Peyer's patch (tissue), 4 donors: Measurements from ENCODE around the gene IFT122. TPM values are rescaled to one million over a fixed set of nuclear protein-coding genes. Genes with fewer than 3 reads are reported as not detected.

Experiments used
- DNase-seq, 3 donors: peaks; one replicate each; pipeline ENCODE4 v3.0.0-alpha.2; 2017 to 2019
- H3K27ac ChIP-seq, 4 donors: fragments of 200-600 bp; sonication (generic); one replicate each; pipeline ENCODE4 v1.5.1; 2016 to 2019
- H3K27me3 ChIP-seq, 2 donors: fragments of 200-600 bp; sonication (generic); one replicate each; pipeline ENCODE4 v1.5.1; 2019
- H3K36me3 ChIP-seq, 3 donors: fragments of 200-600 bp; sonication (generic); one replicate each; pipeline ENCODE4 v1.5.1; 2016 to 2019
- H3K4me1 ChIP-seq, 4 donors: fragments of 200-600 bp; sonication (generic); one replicate each; pipeline ENCODE4 v1.5.1; 2016 to 2019
- H3K4me3 ChIP-seq, 4 donors: fragments of 200-600 bp; sonication (generic); 1 replicate in 3 of 4; 2 replicates in 1 of 4; pipeline ENCODE4 v1.5.1; 2016 to 2019; ENCODE audit warnings: mild to moderate bottlenecking in 1 of 4
- H3K9me3 ChIP-seq, 4 donors: fragments of 200-600 bp; sonication (generic); one replicate each; pipeline ENCODE4 v1.5.1; 2016 to 2019; ENCODE audit warnings: mild to moderate bottlenecking in 1 of 4
- POLR2A ChIP-seq, 2 donors: fragments of 450-650 bp; IDR thresholded peaks; one replicate each; pipeline ENCODE4 v1.5.1; 2017; ENCODE audit warnings: antibody characterized with exemption in 2 of 2, mild to moderate bottlenecking in 2 of 2, moderate library complexity in 2 of 2
- total RNA-seq, 4 donors: library from RNA; depleted of rRNA; stranded (reverse); fragments of >200 nt; gene quantifications; one replicate each; pipeline ENCODE4 v1.1.0, GENCODE V29; 2016
- TF ChIP-seq, protein P1 (sequence below), 6 experiments: fragments of 450-650 bp in 4 of 6; fragments of 200-600 bp in 2 of 6; sonication (generic) in 1 of 6; IDR thresholded peaks; one replicate each; pipeline ENCODE4 v1.5.1; 2017 to 2019; ENCODE audit warnings: antibody characterized with exemption in 6 of 6, mild to moderate bottlenecking in 3 of 6, moderate library complexity in 1 of 6

IFT122 gene
- total RNA-seq, 4 donors from 2014 or later: 10.9 to 85.0 (median 26.4) TPM

DNA sequence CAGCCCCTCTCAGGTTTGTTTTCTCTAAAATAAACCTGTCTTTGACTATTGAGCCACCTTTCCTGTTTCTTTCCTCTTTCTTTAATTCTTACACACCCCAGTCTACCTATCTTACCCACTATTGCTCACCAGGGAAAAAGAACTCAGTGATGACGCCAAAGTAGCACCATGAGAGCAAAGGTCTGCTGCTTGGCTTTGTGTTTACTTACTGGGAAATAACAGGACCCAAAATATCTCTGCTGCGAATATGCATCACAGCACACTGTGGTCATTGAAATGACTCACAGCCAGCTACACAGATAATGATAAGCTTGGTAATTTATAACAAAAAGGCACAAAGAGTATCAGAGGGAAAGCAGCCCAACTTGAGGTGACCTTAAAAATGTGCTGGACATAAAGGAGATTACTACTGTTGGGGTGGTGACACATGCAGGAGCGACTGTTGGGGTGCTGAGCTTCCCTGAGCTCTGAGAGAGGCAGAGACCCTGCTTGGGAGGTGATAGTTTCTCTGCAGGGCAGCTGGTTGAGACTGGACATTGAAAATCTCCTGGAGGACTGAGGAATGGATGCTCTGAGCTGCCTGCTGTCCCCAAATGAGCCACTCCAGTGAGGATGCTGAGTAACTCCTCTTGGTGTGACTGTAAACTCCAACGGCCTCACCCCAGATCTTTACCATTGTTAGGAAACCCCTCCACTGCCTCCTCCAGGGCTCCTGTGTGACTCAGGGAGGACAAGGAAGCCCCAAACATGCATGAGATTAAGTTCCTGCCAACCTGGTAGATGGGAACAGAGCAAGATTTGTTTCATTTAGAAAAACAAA, 26.1 kb upstream of the IFT122 start:
- TF ChIP-seq, protein P1, sequence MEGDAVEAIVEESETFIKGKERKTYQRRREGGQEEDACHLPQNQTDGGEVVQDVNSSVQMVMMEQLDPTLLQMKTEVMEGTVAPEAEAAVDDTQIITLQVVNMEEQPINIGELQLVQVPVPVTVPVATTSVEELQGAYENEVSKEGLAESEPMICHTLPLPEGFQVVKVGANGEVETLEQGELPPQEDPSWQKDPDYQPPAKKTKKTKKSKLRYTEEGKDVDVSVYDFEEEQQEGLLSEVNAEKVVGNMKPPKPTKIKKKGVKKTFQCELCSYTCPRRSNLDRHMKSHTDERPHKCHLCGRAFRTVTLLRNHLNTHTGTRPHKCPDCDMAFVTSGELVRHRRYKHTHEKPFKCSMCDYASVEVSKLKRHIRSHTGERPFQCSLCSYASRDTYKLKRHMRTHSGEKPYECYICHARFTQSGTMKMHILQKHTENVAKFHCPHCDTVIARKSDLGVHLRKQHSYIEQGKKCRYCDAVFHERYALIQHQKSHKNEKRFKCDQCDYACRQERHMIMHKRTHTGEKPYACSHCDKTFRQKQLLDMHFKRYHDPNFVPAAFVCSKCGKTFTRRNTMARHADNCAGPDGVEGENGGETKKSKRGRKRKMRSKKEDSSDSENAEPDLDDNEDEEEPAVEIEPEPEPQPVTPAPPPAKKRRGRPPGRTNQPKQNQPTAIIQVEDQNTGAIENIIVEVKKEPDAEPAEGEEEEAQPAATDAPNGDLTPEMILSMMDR (IDR thresholded peaks at IDR 0.05): no peak
- no peak for TF ChIP-seq POLR2A (IDR thresholded peaks at IDR 0.05)
- Histone ChIP-seq H3K27ac (peak overlapping the region in 2 of 4 donors; percentile 42 to 51), H3K36me3 (no peaks in the 10 kb centered on the region), H3K27me3 (no peaks in the 10 kb centered on the region), H3K4me3 (no peak overlapping the region), H3K4me1 (peaks cover 0 to 10% (median 0%) of the 10 kb centered on the region in 4 donors), H3K9me3 (no peaks in the 10 kb centered on the region)
- peak in 1 of 3 donors; percentile 65 for DNase-seq

DNA sequence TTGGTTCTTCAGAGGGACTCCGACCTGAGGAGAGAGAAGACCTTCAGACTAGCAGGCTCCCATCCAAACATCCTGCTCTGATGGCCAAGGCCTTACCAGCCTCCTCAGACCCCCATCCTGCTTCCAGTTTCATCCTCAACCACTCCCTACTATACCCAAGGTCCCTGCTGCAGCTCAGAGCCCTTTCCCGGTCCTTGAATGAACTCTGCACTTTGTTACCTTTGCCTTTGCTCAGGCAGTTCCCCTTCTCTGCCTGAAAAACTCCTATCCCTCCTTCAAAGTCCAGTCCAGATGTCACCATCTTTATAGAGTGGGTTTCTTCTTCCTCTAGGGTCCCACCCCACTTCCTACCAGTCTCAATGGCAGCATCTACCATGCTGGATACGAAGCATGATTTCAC, 24.6 kb upstream of the IFT122 start:
- peak in 1 of 3 donors; percentile 13 for DNase-seq

DNA sequence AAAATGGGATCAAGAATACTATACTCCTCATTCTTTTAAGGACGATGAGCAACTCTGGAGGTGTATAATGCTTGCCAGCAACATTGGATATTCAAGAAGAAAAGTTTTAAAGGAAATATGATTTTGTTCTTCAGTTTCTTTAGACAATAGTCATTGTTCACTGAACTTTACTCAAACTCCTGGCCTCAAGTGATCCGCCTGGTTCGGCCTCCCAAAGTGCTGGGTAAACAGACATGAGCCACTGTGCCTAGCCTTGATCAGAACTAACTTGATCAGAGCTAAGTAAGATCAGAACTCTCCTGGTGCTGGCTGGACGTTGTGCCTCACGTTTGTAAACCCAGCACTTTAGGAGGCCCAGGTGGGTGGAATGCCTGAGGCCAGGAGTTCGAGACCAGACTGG, 24.2 kb upstream of the IFT122 start:
- no peak overlapping the region for H3K27ac ChIP-seq
- H3K9me3 ChIP-seq: no peaks in the 10 kb centered on the region
- no peaks in the 10 kb centered on the region for H3K27me3 ChIP-seq
- H3K4me3 ChIP-seq: no peak overlapping the region
- no peaks in the 10 kb centered on the region for H3K36me3 ChIP-seq
- TF ChIP-seq, protein P1 (IDR thresholded peaks at IDR 0.05): no peak
- TF ChIP-seq POLR2A (IDR thresholded peaks at IDR 0.05): no peak
- peaks cover 0 to 10% (median 0%) of the 10 kb centered on the region in 4 donors for H3K4me1 ChIP-seq
- peak in 1 of 3 donors; percentile 21 for DNase-seq

More for the DNA sequence above, 24.6 kb upstream of the IFT122 start:
- Histone ChIP-seq H3K4me1 (peaks cover 0 to 10% (median 0%) of the 10 kb centered on the region in 4 donors), H3K27ac (no peak overlapping the region), H3K4me3 (no peak overlapping the region), H3K9me3 (no peaks in the 10 kb centered on the region), H3K27me3 (no peaks in the 10 kb centered on the region), H3K36me3 (no peaks in the 10 kb centered on the region)
- TF ChIP-seq, protein P1 (IDR thresholded peaks at IDR 0.05): no peak
- TF ChIP-seq POLR2A (IDR thresholded peaks at IDR 0.05): no peak

DNA sequence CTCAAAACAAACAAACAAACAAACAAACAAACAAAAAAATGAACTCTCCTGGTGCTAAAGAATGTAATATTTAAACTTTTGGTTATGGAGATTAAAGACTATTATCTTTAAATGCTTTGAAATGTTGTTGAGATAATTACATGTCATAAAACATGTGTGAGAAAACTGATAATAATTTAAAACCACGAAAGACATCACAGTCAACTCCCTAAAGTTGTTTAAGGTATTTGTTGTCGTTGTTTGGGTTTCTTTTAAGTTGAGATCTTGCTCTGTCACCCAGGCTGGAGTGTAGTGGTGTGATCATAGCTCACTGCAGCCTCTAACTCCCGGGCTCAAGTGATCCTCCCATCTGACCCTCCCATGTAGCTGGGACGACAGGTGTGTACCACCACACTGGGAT, 23.6 kb upstream of the IFT122 start:
- TF ChIP-seq, protein P1 (IDR thresholded peaks at IDR 0.05): no peak
- TF ChIP-seq POLR2A (IDR thresholded peaks at IDR 0.05): no peak
- Histone ChIP-seq H3K4me3 (no peak overlapping the region), H3K4me1 (peaks cover 0 to 10% (median 0%) of the 10 kb centered on the region in 4 donors), H3K27me3 (no peaks in the 10 kb centered on the region), H3K27ac (no peak overlapping the region), H3K36me3 (no peaks in the 10 kb centered on the region), H3K9me3 (no peaks in the 10 kb centered on the region)
- no peak for DNase-seq

DNA sequence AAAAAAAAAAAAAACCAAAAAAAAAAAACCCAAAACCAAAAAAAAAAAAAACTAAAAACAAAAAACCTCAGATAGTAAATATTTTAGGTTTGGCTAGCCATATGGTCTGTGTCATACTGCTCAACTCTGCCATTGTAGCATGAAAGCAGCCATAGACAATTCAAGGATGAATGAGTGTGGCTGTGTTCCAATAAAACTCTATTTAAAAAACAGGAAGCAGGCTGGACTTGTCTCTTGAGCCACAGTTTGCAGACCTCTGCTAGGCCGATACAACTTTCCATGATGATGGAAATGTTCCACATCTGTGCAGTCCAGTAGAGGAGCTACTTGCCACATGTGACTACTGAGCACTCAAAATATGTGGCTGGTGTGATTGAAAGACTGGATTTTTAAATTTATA, 22.7 kb upstream of the IFT122 start:
- Histone ChIP-seq H3K4me1 (peaks cover 0 to 10% (median 0%) of the 10 kb centered on the region in 4 donors), H3K4me3 (no peak overlapping the region), H3K9me3 (no peaks in the 10 kb centered on the region), H3K36me3 (no peaks in the 10 kb centered on the region), H3K27ac (peak overlapping the region in 1 of 4 donors; percentile 24), H3K27me3 (no peaks in the 10 kb centered on the region)
- TF ChIP-seq, protein P1 (IDR thresholded peaks at IDR 0.05): no peak
- no peak for TF ChIP-seq POLR2A (IDR thresholded peaks at IDR 0.05)
- peak in 1 of 3 donors; percentile 42 for DNase-seq
